Gastrocnemius medialis (tissue), 4 donors: ENCODE results near the gene MPP3. TPM values are rescaled to one million over a fixed set of nuclear protein-coding genes. Genes with fewer than 3 reads are reported as not detected.

ENCODE experiments used
- ATAC-seq, 2 donors: fragments of 150-250 bp; one replicate each; pipeline ENCODE4 v1.9.1; 2016
- DNase-seq, 2 donors: peaks; one replicate each; pipeline ENCODE4 v3.0.0-alpha.2; 2019
- H3K27ac ChIP-seq, 4 donors: fragments of 200-600 bp; sonication (generic); 1 replicate in 1 of 4; 2 replicates in 3 of 4; pipeline ENCODE4 v1.5.1; 2016 to 2018; ENCODE audit warnings: mild to moderate bottlenecking in 2 of 4, moderate library complexity in 1 of 4
- H3K27me3 ChIP-seq, 3 donors: fragments of 200-600 bp; sonication (generic) in 2 of 3; 1 replicate in 1 of 3; 2 replicates in 2 of 3; pipeline versions ENCODE4 v1.5.1 to v1.6.0; 2016 to 2019; ENCODE audit warnings: mild to moderate bottlenecking in 1 of 3, moderate library complexity in 1 of 3
- H3K36me3 ChIP-seq, 2 donors: fragments of 200-600 bp; sonication (generic) in 1 of 2; one replicate each; pipeline ENCODE4 v1.5.1; 2017 to 2018
- H3K4me1 ChIP-seq, 2 donors: fragments of 200-600 bp; sonication (generic) in 1 of 2; one replicate each; pipeline ENCODE4 v1.5.1; 2016 to 2017; ENCODE audit warnings: mild to moderate bottlenecking in 2 of 2
- H3K4me3 ChIP-seq, 4 donors: fragments of 200-600 bp; sonication (generic) in 3 of 4; 1 replicate in 1 of 4; 2 replicates in 3 of 4; pipeline ENCODE4 v1.5.1; 2016 to 2019; ENCODE audit warnings: mild to moderate bottlenecking in 2 of 4
- H3K9me3 ChIP-seq, 3 donors: fragments of 200-600 bp; sonication (generic) in 2 of 3; 1 replicate in 1 of 3; 2 replicates in 2 of 3; pipeline ENCODE4 v1.5.1; 2016 to 2019
- CTCF ChIP-seq, 5 experiments: fragments of 450-650 bp in 3 of 5; fragments of 200-600 bp in 2 of 5; sonication (generic) in 2 of 5; IDR thresholded peaks in 4 of 5; conservative IDR thresholded peaks in 1 of 5; 1 replicate in 4 of 5; 2 replicates in 1 of 5; pipeline ENCODE4 v1.5.1; 2016 to 2019; ENCODE audit warnings: antibody characterized with exemption in 5 of 5, mild to moderate bottlenecking in 3 of 5, moderate library complexity in 3 of 5
- POLR2A ChIP-seq, 2 donors: fragments of 450-650 bp; IDR thresholded peaks; one replicate each; pipeline ENCODE4 v1.6.1; 2017; ENCODE audit warnings: antibody characterized with exemption in 2 of 2, mild to moderate bottlenecking in 2 of 2, moderate library complexity in 2 of 2
- in situ Hi-C, 4 donors: fragments of 200-750 bp; cut with MboI; loops; one replicate each; pipeline versions ENCODE4 v1.15.0 to v1.8.0; 2017; ENCODE audit warnings: low sequenced_read_pairs in 4 of 4
- intact Hi-C: fragments of 100-400 bp; cut with DNase I; formaldehyde crosslinking; loops from one replicate; pipeline ENCODE4 v1.15.1; 2023; ENCODE audit warnings: low total_unique reads
- total RNA-seq, 4 donors: library from RNA; depleted of rRNA; stranded (reverse); fragments of >200 nt; gene quantifications; one replicate each; pipeline versions ENCODE4 v1.1.0 to v1.2.3, GENCODE V29; 2016

Gene MPP3
- total RNA-seq, 4 donors from 2014 or later = 0.12 to 2.4 (median 1.1) TPM

DNA sequence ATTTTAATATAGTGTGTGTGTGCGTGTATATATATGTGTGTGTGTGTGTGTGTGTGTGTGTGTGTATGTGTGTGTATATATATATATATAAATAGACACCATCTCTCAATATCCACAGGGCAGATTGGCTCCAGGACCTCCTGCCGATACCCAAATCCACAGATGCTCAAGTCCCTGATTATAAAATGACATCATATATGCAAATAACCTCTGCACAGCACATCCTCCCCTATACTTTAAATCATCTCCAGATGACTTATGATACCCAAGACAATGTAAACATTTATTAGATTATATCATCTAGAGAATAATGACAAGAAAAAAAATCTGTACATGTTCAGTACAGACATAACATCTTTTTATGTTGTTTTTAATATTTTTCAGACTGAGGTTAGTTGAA, 62.0 kb downstream of the MPP3 start:
- in situ Hi-C loops (no loop called here), intact Hi-C loops (loop anchor here (10.0 kb wide), 3 partner anchors 344 to 1524 kb away; partner anchors contain the start of genes PTGES3L and RUNDC1)
- no peak for ATAC-seq
- H3K4me1 ChIP-seq = peaks cover 56 to 58% of the 10 kb centered on the region in 2 donors
- no peak for DNase-seq
- no peaks in the 10 kb centered on the region for H3K9me3 ChIP-seq
- no peak overlapping the region for H3K4me3 ChIP-seq
- H3K36me3 ChIP-seq = peaks cover 0 to 46% of the 10 kb centered on the region in 2 donors
- peak overlapping the region in 3 of 4 donors; percentile 98 to 100 (median 99) for H3K27ac ChIP-seq
- TF ChIP-seq POLR2A (IDR thresholded peaks at IDR 0.05) = no peak
- no peak for TF ChIP-seq CTCF (IDR thresholded peaks at IDR 0.05 in 4 of 5, conservative IDR thresholded peaks at IDR 0.05 in 1 of 5)
- no peaks in the 10 kb centered on the region for H3K27me3 ChIP-seq

GRCh38 chr17:43769859-43770258, 63.1 kb downstream of the MPP3 start:
- ATAC-seq (no peak), DNase-seq (no peak)
- H3K4me1 ChIP-seq = peaks cover 45 to 47% of the 10 kb centered on the region in 2 donors
- no peak overlapping the region for H3K4me3 ChIP-seq
- H3K9me3 ChIP-seq = no peaks in the 10 kb centered on the region
- intact Hi-C loops (loop anchor here (10.0 kb wide), 3 partner anchors 345 to 1525 kb away; partner anchors contain the start of genes PTGES3L and RUNDC1), in situ Hi-C loops (no loop called here)
- peak overlapping the region; percentile 57 to 99 (median 66) for H3K27ac ChIP-seq
- H3K27me3 ChIP-seq = no peaks in the 10 kb centered on the region
- H3K36me3 ChIP-seq = peaks cover 0 to 46% of the 10 kb centered on the region in 2 donors
- TF ChIP-seq CTCF (IDR thresholded peaks at IDR 0.05 in 4 of 5, conservative IDR thresholded peaks at IDR 0.05 in 1 of 5) (no peak), POLR2A (IDR thresholded peaks at IDR 0.05) (no peak)

DNA sequence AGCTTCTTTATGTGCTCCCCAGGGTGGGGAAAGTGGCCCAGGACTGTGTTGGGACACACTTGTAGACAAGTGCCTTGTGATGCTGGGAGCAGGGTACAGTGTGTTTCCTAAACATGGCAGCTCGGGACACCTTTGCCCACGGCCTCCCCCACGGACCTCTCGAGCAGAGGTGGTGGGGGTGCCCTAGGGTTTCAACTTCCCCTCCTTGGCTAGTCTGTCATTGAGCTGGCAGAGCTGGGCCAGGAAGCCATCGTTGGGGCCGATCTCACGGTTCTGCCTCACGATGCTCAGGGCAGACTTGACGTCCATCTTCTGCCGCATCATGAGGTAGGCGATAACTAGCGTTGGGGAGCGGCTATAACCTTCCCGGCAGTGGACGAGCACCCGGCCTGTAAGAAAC, 63.5 kb downstream of the MPP3 start:
- intact Hi-C loops = no loop called here
- peaks cover 40 to 44% of the 10 kb centered on the region in 2 donors for H3K4me1 ChIP-seq
- no peak overlapping the region for H3K4me3 ChIP-seq
- TF ChIP-seq POLR2A (IDR thresholded peaks at IDR 0.05) = no peak
- TF ChIP-seq CTCF (IDR thresholded peaks at IDR 0.05 in 4 of 5, conservative IDR thresholded peaks at IDR 0.05 in 1 of 5) = no peak
- in situ Hi-C loops = no loop called here
- no peak for ATAC-seq
- H3K9me3 ChIP-seq = no peaks in the 10 kb centered on the region
- no peak for DNase-seq
- H3K27ac ChIP-seq = peak overlapping the region; percentile 57 to 99 (median 66)
- H3K27me3 ChIP-seq = no peaks in the 10 kb centered on the region
- peaks cover 0 to 44% of the 10 kb centered on the region in 2 donors for H3K36me3 ChIP-seq

GRCh38 chr17:43768943-43769342, 64.0 kb downstream of the MPP3 start:
- H3K4me1 ChIP-seq = peaks cover 35 to 39% of the 10 kb centered on the region in 2 donors
- no peak overlapping the region for H3K4me3 ChIP-seq
- TF ChIP-seq POLR2A (IDR thresholded peaks at IDR 0.05) (no peak), CTCF (IDR thresholded peaks at IDR 0.05 in 4 of 5, conservative IDR thresholded peaks at IDR 0.05 in 1 of 5) (no peak)
- intact Hi-C loops = no loop called here
- in situ Hi-C loops = no loop called here
- peaks cover 0 to 41% of the 10 kb centered on the region in 2 donors for H3K36me3 ChIP-seq
- peak overlapping the region; percentile 57 to 99 (median 66) for H3K27ac ChIP-seq
- ATAC-seq (no peak), DNase-seq (no peak)
- H3K9me3 ChIP-seq = no peaks in the 10 kb centered on the region
- no peaks in the 10 kb centered on the region for H3K27me3 ChIP-seq

- in situ Hi-C loops = no loop called here
- intact Hi-C loops = no loop called here
- Histone ChIP-seq H3K27ac (peak overlapping the region; percentile 57 to 99 (median 66)), H3K4me3 (no peak overlapping the region), H3K36me3 (peaks cover 0 to 38% of the 10 kb centered on the region in 2 donors), H3K9me3 (no peaks in the 10 kb centered on the region), H3K4me1 (peaks cover 30 to 35% of the 10 kb centered on the region in 2 donors), H3K27me3 (no peaks in the 10 kb centered on the region)
- ATAC-seq (peak; percentile 25 to 55), DNase-seq (peak; percentile 61 to 72)
- TF ChIP-seq CTCF (IDR thresholded peaks at IDR 0.05 in 4 of 5, conservative IDR thresholded peaks at IDR 0.05 in 1 of 5) (no peak), POLR2A (IDR thresholded peaks at IDR 0.05) (no peak)
Observed at GRCh38 chr17:43768382-43768781, 64.6 kb downstream of the MPP3 start.
